Measurements from ENCODE around the gene MARCHF2.

DNA sequence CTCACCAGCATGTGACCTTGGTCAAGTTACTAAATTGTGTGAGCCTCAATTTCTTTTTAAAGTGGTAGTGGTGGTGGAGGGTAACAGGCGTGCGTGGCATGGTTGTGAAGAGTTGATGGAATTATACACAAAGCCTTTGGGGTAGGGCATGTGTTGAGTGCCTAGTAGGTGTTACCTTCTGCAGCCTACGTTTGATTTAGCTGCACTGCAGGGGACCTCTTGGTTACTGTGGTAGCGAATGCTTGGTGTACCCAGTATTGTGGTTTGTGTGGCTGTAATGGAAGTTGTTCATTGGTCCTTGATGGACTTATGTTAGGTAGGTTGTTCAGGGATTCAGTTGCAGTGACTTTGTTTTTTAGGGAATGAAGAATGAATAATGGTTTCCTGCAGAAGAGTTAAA lies 64.8 kb downstream of the MARCHF2 start:
- TF ChIP-seq, protein P1, sequence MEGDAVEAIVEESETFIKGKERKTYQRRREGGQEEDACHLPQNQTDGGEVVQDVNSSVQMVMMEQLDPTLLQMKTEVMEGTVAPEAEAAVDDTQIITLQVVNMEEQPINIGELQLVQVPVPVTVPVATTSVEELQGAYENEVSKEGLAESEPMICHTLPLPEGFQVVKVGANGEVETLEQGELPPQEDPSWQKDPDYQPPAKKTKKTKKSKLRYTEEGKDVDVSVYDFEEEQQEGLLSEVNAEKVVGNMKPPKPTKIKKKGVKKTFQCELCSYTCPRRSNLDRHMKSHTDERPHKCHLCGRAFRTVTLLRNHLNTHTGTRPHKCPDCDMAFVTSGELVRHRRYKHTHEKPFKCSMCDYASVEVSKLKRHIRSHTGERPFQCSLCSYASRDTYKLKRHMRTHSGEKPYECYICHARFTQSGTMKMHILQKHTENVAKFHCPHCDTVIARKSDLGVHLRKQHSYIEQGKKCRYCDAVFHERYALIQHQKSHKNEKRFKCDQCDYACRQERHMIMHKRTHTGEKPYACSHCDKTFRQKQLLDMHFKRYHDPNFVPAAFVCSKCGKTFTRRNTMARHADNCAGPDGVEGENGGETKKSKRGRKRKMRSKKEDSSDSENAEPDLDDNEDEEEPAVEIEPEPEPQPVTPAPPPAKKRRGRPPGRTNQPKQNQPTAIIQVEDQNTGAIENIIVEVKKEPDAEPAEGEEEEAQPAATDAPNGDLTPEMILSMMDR (IDR thresholded peaks at IDR 0.05; ENCODE audit: low read depth, low read length): no peak
- no peak for TF ChIP-seq EZH2phosphoT487 (IDR thresholded peaks at IDR 0.05; ENCODE audit: low read depth)

All from OCI-LY3 (cell line).